Astrocyte of the spinal cord (primary cell): ENCODE measurements around the gene GPR65.

Source experiments
- DNase-seq: peaks from one replicate; pipeline ENCODE4 v3.0.0; 2011; ENCODE audit warnings: low read depth, low spot score
- H3K4me3 ChIP-seq: 2 replicates; pipeline ENCODE4 v1.5.1; 2011; ENCODE audit warnings: low read depth, mild to moderate bottlenecking, low read length, moderate library complexity
- CTCF ChIP-seq: IDR thresholded peaks from 2 replicates; pipeline ENCODE4 v1.5.1; 2012; ENCODE audit warnings: low read depth, mild to moderate bottlenecking, low read length, inconsistent platforms
- in situ Hi-C: cut with HindIII; loops from 2 replicates; pipeline ENCODE4 v1.10.0; 2017; ENCODE audit warnings: low sequenced_read_pairs

GPR65 gene

GRCh38 chr14:88008039-88008742 is 3.3 kb downstream of the GPR65 start:
- TF ChIP-seq CTCF = no peak
- in situ Hi-C loops = no loop called here
- H3K4me3 ChIP-seq = no peak overlapping the region
- DNase-seq = no peak

- in situ Hi-C loops = no loop called here
- DNase-seq = no peak
- H3K4me3 ChIP-seq = no peak overlapping the region
- no peak for TF ChIP-seq CTCF
These were observed 4.6 kb downstream of the GPR65 start for GRCh38 chr14:88009486-88009885.

- TF ChIP-seq CTCF = no peak
- H3K4me3 ChIP-seq = no peak overlapping the region
- no peak for DNase-seq
- in situ Hi-C loops = no loop called here
These were observed 5.4 kb downstream of the GPR65 start for GRCh38 chr14:88010331-88010730.

- no peak overlapping the region for H3K4me3 ChIP-seq
- in situ Hi-C loops = no loop called here
- no peak for TF ChIP-seq CTCF
- no peak for DNase-seq
These were observed 7.6 kb downstream of the GPR65 start for GRCh38 chr14:88012495-88012894.

- in situ Hi-C loops = no loop called here
- peak; percentile 95 for TF ChIP-seq CTCF
These were observed 8.9 kb downstream of the GPR65 start for GRCh38 chr14:88013750-88014349.

GRCh38 chr14:88016768-88017167 is 11.8 kb downstream of the GPR65 start:
- in situ Hi-C loops = no loop called here
- TF ChIP-seq CTCF = no peak
- DNase-seq = no peak
- H3K4me3 ChIP-seq = no peak overlapping the region

More at GRCh38 chr14:88013750-88014349, 8.9 kb downstream of the GPR65 start:
- DNase-seq = peak; percentile 68
- H3K4me3 ChIP-seq = no peak overlapping the region
